ENCODE data around the gene DNAH9. TPM values are rescaled to one million over a fixed set of nuclear protein-coding genes. Genes with fewer than 3 reads are reported as not detected.

DNAH9 gene
- total RNA-seq, 1 experiment from 2014 or later = 0.22 TPM

GRCh38 chr17:11836508-11836907 is 238.2 kb downstream of the DNAH9 start:
- no peak overlapping the region for H4K5ac ChIP-seq (ENCODE audit: insufficient read length, low read depth, low read length)
- no peak overlapping the region for H3T11ph ChIP-seq (ENCODE audit: low read length)
- no peak overlapping the region for H3K14ac ChIP-seq (ENCODE audit: insufficient read depth, low read length)
- H3K4me3 Mint-ChIP-seq = no peak overlapping the region
- no peak overlapping the region for H3K4ac ChIP-seq (ENCODE audit: low read depth, low read length)
- no peak overlapping the region for H3K18ac ChIP-seq (ENCODE audit: insufficient read length, low read depth, low read length)
- H3K9ac ChIP-seq (ENCODE audit: extremely low read depth, insufficient read length, low read length) = no peak overlapping the region
- H2BK15ac ChIP-seq (ENCODE audit: low read depth, low read length) = no peak overlapping the region
- no peak overlapping the region for H3K27ac ChIP-seq (ENCODE audit: insufficient read length, low read depth, low read length)
- no peak overlapping the region for H2BK5ac ChIP-seq (ENCODE audit: insufficient read length, low read length)
- H2BK120ac ChIP-seq (ENCODE audit: low read depth, low read length, poor library complexity, severe bottlenecking) = no peak overlapping the region
- no peak overlapping the region for H2AK5ac ChIP-seq (ENCODE audit: insufficient read length, low read length)
- H3K27me3 ChIP-seq (ENCODE audit: insufficient read depth, low read length) = no peaks in the 10 kb centered on the region
- H2BK12ac ChIP-seq (ENCODE audit: insufficient read length, low read depth, low read length) = no peak overlapping the region
- H3K27ac Mint-ChIP-seq = no peak overlapping the region
- peaks cover 0 to 5% of the 10 kb centered on the region in 2 experiments; a peak in 2 of 5 replicates for H3K9me3 Mint-ChIP-seq
- DNase-seq = no peak
- TF ChIP-seq CTCF (conservative IDR thresholded peaks at IDR 0.05) = no peak
- no CpG with 5 or more reads among the region's 5 CpGs for WGBS (ENCODE audit: extremely low coverage, insufficient read length, low lambda C conversion rate)
- H3K56ac ChIP-seq (ENCODE audit: insufficient read length, low read depth, low read length) = no peak overlapping the region
- no peaks in the 10 kb centered on the region for H3K4me1 ChIP-seq (ENCODE audit: insufficient read depth, low read length)
- no peak overlapping the region for H3K23ac ChIP-seq (ENCODE audit: insufficient read length, low read depth, low read length)
- no peak overlapping the region for H4K91ac ChIP-seq (ENCODE audit: insufficient read length, low read depth, low read length)
- H3K79me1 ChIP-seq (ENCODE audit: insufficient read depth, low read depth, low read length, poor library complexity, severe bottlenecking) = no peaks in the 10 kb centered on the region
- H4K8ac ChIP-seq (replicated peaks; ENCODE audit: insufficient read length, low read depth, low read length) = no peak overlapping the region
- H2BK20ac ChIP-seq (ENCODE audit: low read depth, low read length, poor library complexity, severe bottlenecking) = no peak overlapping the region
- no peaks in the 10 kb centered on the region for H3K79me2 ChIP-seq (ENCODE audit: insufficient read depth, low read length)
- H2AFZ ChIP-seq (ENCODE audit: low read length) = no peak overlapping the region
- no peaks in the 10 kb centered on the region for H3K36me3 Mint-ChIP-seq (ENCODE audit: insufficient read depth in 1 of 3, low read depth in 3 of 3)
- no peaks in the 10 kb centered on the region for H3K9me3 ChIP-seq (ENCODE audit: control insufficient read depth, low read depth, low read length)
- H3K4me1 Mint-ChIP-seq = peaks cover 5 to 6% of the 10 kb centered on the region in 2 experiments
- H4K20me1 ChIP-seq (ENCODE audit: control insufficient read depth, insufficient read depth, insufficient read length) = no peaks in the 10 kb centered on the region
- H3K23me2 ChIP-seq (ENCODE audit: insufficient read length, low read depth, low read length, poor library complexity, severe bottlenecking) = no peaks in the 10 kb centered on the region
- H3K27me3 Mint-ChIP-seq (ENCODE audit: low read depth) = no peaks in the 10 kb centered on the region
- no peak overlapping the region for H3K4me2 ChIP-seq (ENCODE audit: insufficient read depth, insufficient read length, low read length)
